Esophagus muscularis mucosa (tissue), 4 donors: ENCODE results near the gene CDK14.
"Not testable (repeated sequence)": the region's sequence is repeated elsewhere in the genome, so short reads cannot be mapped to it uniquely, and the experiment has no call there.

Source experiments
- CTCF ChIP-seq, 3 experiments: fragments of 200-600 bp in 2 of 3; fragments of 450-650 bp in 1 of 3; sonication (generic) in 2 of 3; IDR thresholded peaks; one replicate each; pipeline ENCODE4 v1.5.1; 2017 to 2019; ENCODE audit warnings: antibody characterized with exemption in 3 of 3, mild to moderate bottlenecking in 2 of 3, moderate library complexity in 1 of 3
- EP300 ChIP-seq: sonication (generic); formaldehyde crosslinking; IDR thresholded peaks from one replicate; pipeline ENCODE4 v1.6.1; 2017; ENCODE audit warnings: antibody characterized with exemption
- POLR2A ChIP-seq: fragments of 450-650 bp; IDR thresholded peaks from one replicate; pipeline ENCODE4 v1.6.1; 2017; ENCODE audit warnings: antibody characterized with exemption, moderate library complexity, mild to moderate bottlenecking, low read depth
- POLR2AphosphoS5 ChIP-seq, 2 donors: sonication (generic); formaldehyde crosslinking; IDR thresholded peaks; one replicate each; pipeline ENCODE4 v1.6.1; 2017; ENCODE audit warnings: antibody characterized with exemption in 2 of 2

GRCh38 chr7:90815552-90815951 is 219.4 kb downstream of the CDK14 start:
- TF ChIP-seq CTCF (IDR thresholded peaks at IDR 0.05); POLR2A; POLR2AphosphoS5 (IDR thresholded peaks at IDR 0.05); EP300: not testable (repeated sequence)
